Mucosa of rectum (tissue), 2 donors: ENCODE results near the gene TTC34.
"Not testable (repeated sequence)": the region's sequence is repeated elsewhere in the genome, so short reads cannot be mapped to it uniquely, and the experiment has no call there.

ENCODE experiments used
- H3K27ac ChIP-seq, 2 donors: one replicate each; pipeline ENCODE4 v1.7.0; 2013; ENCODE audit warnings: inconsistent platforms in 2 of 2, low read depth in 2 of 2, low read length in 2 of 2
- H3K27me3 ChIP-seq, 2 donors: one replicate each; pipeline ENCODE4 v1.7.0; 2013; ENCODE audit warnings: low read length in 2 of 2; ENCODE audit not compliant: control insufficient read depth in 2 of 2, insufficient read depth in 2 of 2
- H3K36me3 ChIP-seq, 2 donors: one replicate each; pipeline ENCODE4 v1.7.0; 2013; ENCODE audit warnings: low read length in 2 of 2; ENCODE audit not compliant: control insufficient read depth in 2 of 2, insufficient read depth in 2 of 2
- H3K4me1 ChIP-seq, 2 donors: one replicate each; pipeline ENCODE4 v1.7.0; 2013; ENCODE audit warnings: low read length in 2 of 2, mild to moderate bottlenecking in 1 of 2; ENCODE audit not compliant: control insufficient read depth in 2 of 2, insufficient read depth in 2 of 2
- H3K4me3 ChIP-seq, 2 donors: one replicate each; pipeline ENCODE4 v1.7.0; 2013; ENCODE audit warnings: low read length in 2 of 2
- H3K9ac ChIP-seq, 2 donors: one replicate each; pipeline ENCODE4 v1.7.0; 2013; ENCODE audit warnings: low read length in 2 of 2, low read depth in 1 of 2, mild to moderate bottlenecking in 1 of 2
- H3K9me3 ChIP-seq, 2 donors: one replicate each; pipeline ENCODE4 v1.7.0; 2013; ENCODE audit warnings: low read length in 2 of 2; ENCODE audit not compliant: control insufficient read depth in 2 of 2
- donor health status: healthy.
- donor health status: Normal muscosa, but diverticular disease.

Gene TTC34

GRCh38 chr1:2652152-2652925, 149.2 kb downstream of the TTC34 start:
- H3K9ac ChIP-seq, H3K36me3 ChIP-seq, H3K4me1 ChIP-seq, H3K27ac ChIP-seq, H3K9me3 ChIP-seq, H3K4me3 ChIP-seq: not testable (repeated sequence)
- H3K27me3 ChIP-seq: peaks cover 7 to 15% of the 10 kb centered on the region in 2 donors

- Histone ChIP-seq H3K4me3 (no peak overlapping the region), H3K9me3 (peaks cover 0 to 5% of the 10 kb centered on the region in 2 donors), H3K27ac (no peak overlapping the region), H3K36me3 (no peaks in the 10 kb centered on the region), H3K4me1 (no peaks in the 10 kb centered on the region), H3K27me3 (peaks cover 7 to 15% of the 10 kb centered on the region in 2 donors), H3K9ac (no peak overlapping the region)
Observed at GRCh38 chr1:2650967-2651645, 150.4 kb downstream of the TTC34 start.

GRCh38 chr1:2646837-2647236, 154.7 kb downstream of the TTC34 start:
- Histone ChIP-seq H3K4me3 (no peak overlapping the region), H3K4me1 (peaks cover 7 to 14% of the 10 kb centered on the region in 2 donors), H3K27ac (no peak overlapping the region), H3K9ac (no peak overlapping the region), H3K27me3 (peaks cover 7 to 8% of the 10 kb centered on the region in 2 donors), H3K36me3 (no peaks in the 10 kb centered on the region), H3K9me3 (peaks cover 0 to 5% of the 10 kb centered on the region in 2 donors)

GRCh38 chr1:2645776-2646175, 155.7 kb downstream of the TTC34 start:
- H3K27ac ChIP-seq: no peak overlapping the region

GRCh38 chr1:2645143-2645542, 156.3 kb downstream of the TTC34 start:
- H3K9ac ChIP-seq: no peak overlapping the region
- H3K27ac ChIP-seq: no peak overlapping the region
- H3K9me3 ChIP-seq: peaks cover 0 to 5% of the 10 kb centered on the region in 2 donors
- no peak overlapping the region for H3K4me3 ChIP-seq
- no peaks in the 10 kb centered on the region for H3K36me3 ChIP-seq
- peaks cover 8 to 15% of the 10 kb centered on the region in 2 donors for H3K4me1 ChIP-seq
- no peaks in the 10 kb centered on the region for H3K27me3 ChIP-seq

More at GRCh38 chr1:2645776-2646175, 155.7 kb downstream of the TTC34 start:
- no peak overlapping the region for H3K4me3 ChIP-seq
- no peaks in the 10 kb centered on the region for H3K36me3 ChIP-seq
- H3K9me3 ChIP-seq: peaks cover 0 to 5% of the 10 kb centered on the region in 2 donors
- H3K27me3 ChIP-seq: peaks cover 3 to 5% of the 10 kb centered on the region in 2 donors
- no peak overlapping the region for H3K9ac ChIP-seq
- H3K4me1 ChIP-seq: peaks cover 8 to 15% of the 10 kb centered on the region in 2 donors

GRCh38 chr1:2644591-2645101, 156.8 kb downstream of the TTC34 start:
- no peak overlapping the region for H3K27ac ChIP-seq
- H3K9me3 ChIP-seq: peaks cover 0 to 5% of the 10 kb centered on the region in 2 donors
- H3K4me3 ChIP-seq: no peak overlapping the region
- H3K27me3 ChIP-seq: no peaks in the 10 kb centered on the region
- no peak overlapping the region for H3K9ac ChIP-seq
- peaks cover 8 to 15% of the 10 kb centered on the region in 2 donors for H3K4me1 ChIP-seq
- no peaks in the 10 kb centered on the region for H3K36me3 ChIP-seq

- Histone ChIP-seq H3K27me3 (no peaks in the 10 kb centered on the region), H3K9me3 (peaks cover 0 to 5% of the 10 kb centered on the region in 2 donors), H3K9ac (no peak overlapping the region), H3K4me3 (no peak overlapping the region), H3K27ac (no peak overlapping the region), H3K36me3 (no peaks in the 10 kb centered on the region), H3K4me1 (peaks cover 8 to 15% of the 10 kb centered on the region in 2 donors)
Observed at GRCh38 chr1:2644171-2644570, 157.3 kb downstream of the TTC34 start.

- H3K4me1 ChIP-seq: peaks cover 8 to 15% of the 10 kb centered on the region in 2 donors
- H3K36me3 ChIP-seq: no peaks in the 10 kb centered on the region
- H3K4me3 ChIP-seq: peak overlapping the region; percentile 75 to 76
- H3K9ac ChIP-seq: peak overlapping the region in 1 of 2 donors; percentile 76
- H3K27ac ChIP-seq: peak overlapping the region in 1 of 2 donors; percentile 86
- peaks cover 0 to 3% of the 10 kb centered on the region in 2 donors for H3K9me3 ChIP-seq
- peaks cover 0 to 2% of the 10 kb centered on the region in 2 donors for H3K27me3 ChIP-seq
Observed at GRCh38 chr1:2643414-2644077, 157.9 kb downstream of the TTC34 start.

GRCh38 chr1:2642560-2643413, 158.7 kb downstream of the TTC34 start:
- H3K4me3 ChIP-seq: peak overlapping the region; percentile 75 to 76
- peaks cover 0 to 2% of the 10 kb centered on the region in 2 donors for H3K9me3 ChIP-seq
- H3K27me3 ChIP-seq: peaks cover 0 to 2% of the 10 kb centered on the region in 2 donors
- no peaks in the 10 kb centered on the region for H3K36me3 ChIP-seq
- H3K4me1 ChIP-seq: peaks cover 8 to 15% of the 10 kb centered on the region in 2 donors
- peak overlapping the region; percentile 70 to 76 for H3K9ac ChIP-seq
- peak overlapping the region; percentile 73 to 86 for H3K27ac ChIP-seq
